ENCODE measurements around the gene C1QTNF12.
A peak's percentile ranks its signal among the peaks of the same experiment; 100 is the strongest.

C1QTNF12 gene

GRCh38 chr1:1215080-1215676 is 31.3 kb downstream of the C1QTNF12 start:
- H3K4me3 ChIP-seq (ENCODE audit: low read depth in 1 of 2, low read length in 2 of 2), result no peak overlapping the region
- H3K9ac ChIP-seq (ENCODE audit: low read depth in 1 of 2, low read length in 2 of 2), result no peak overlapping the region
- H3K4me1 ChIP-seq (ENCODE audit: control insufficient read depth in 1 of 2, insufficient read depth in 2 of 2, low read length in 2 of 2), result peaks cover 8 to 15% of the 10 kb centered on the region in 2 donors
- no peaks in the 10 kb centered on the region for H3K27me3 ChIP-seq (ENCODE audit: control insufficient read depth in 1 of 2, insufficient read depth in 2 of 2, low read length in 2 of 2)
- H3K9me3 ChIP-seq (ENCODE audit: control insufficient read depth in 1 of 2, low read length in 2 of 2), result no peaks in the 10 kb centered on the region
- H3K36me3 ChIP-seq (ENCODE audit: control insufficient read depth in 1 of 2, insufficient read depth in 2 of 2, low read length in 2 of 2), result peaks cover 9 to 41% of the 10 kb centered on the region in 2 donors
- H3K27ac ChIP-seq (ENCODE audit: low read depth, low read length), result no peak overlapping the region

DNA sequence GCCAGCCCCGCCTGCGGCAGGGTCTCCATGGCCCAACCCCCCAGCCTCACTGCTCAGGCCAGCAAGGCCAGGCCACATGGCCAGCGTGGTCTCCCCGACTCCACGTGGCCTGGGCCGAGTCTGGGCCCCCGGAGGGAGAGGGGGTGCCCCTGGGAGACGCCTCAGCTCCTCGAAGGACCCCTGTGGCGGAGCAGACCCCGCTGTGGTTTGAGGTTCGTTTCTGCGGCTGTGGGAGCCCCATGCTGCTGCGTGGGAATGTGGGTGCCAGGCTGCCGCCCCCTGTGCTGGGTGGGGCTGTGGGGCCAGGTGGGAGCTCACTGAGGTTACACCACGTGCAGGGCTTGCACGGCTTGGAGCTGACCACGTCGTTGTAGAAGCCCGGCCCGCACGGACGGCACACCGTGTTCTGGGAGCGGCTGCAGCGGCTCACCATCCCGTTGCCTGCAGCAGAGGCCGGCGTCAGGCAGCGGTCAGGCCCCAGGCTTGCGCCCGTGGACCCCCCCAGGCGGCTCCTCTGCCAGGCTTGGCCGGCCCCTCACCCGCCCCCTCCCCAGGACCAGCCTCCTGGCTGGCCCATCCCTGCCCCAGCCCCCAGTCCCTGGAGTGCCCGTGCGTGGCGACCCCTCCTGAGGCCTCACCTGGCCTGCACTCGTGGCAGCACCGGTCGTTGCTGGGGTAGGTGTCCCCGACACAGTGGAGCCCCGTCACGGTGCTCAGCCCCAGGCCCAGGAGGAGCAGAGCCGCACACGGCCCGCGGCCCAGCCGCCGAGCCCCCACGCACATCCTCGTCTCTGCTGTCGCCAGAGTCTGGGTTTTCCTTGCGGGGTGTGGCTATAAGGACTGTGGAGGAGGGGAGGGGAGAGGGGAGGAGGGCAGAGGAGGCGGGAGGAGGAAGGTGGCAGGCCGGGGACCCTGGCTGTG is 32.9 kb downstream of the C1QTNF12 start, which contains the start of gene TNFRSF4:
Gene TNFRSF4 (minus strand): TSS at position 809 of the 921 bp plus-strand sequence. CDS start 26 bp downstream, at position 783.
- Histone ChIP-seq H3K36me3 (ENCODE audit: control insufficient read depth in 1 of 2, insufficient read depth in 2 of 2, low read length in 2 of 2) (peaks cover 3 to 28% of the 10 kb centered on the region in 2 donors), H3K27ac (ENCODE audit: low read depth, low read length) (no peak within 1 kb of the TSS), H3K9me3 (ENCODE audit: control insufficient read depth in 1 of 2, low read length in 2 of 2) (no peaks in the 10 kb centered on the region), H3K27me3 (ENCODE audit: control insufficient read depth in 1 of 2, insufficient read depth in 2 of 2, low read length in 2 of 2) (no peaks in the 10 kb centered on the region), H3K4me1 (ENCODE audit: control insufficient read depth in 1 of 2, insufficient read depth in 2 of 2, low read length in 2 of 2) (peaks cover 8 to 15% of the 10 kb centered on the region in 2 donors), H3K9ac (ENCODE audit: low read depth in 1 of 2, low read length in 2 of 2) (no peak within 1 kb of the TSS), H3K4me3 (ENCODE audit: low read depth in 1 of 2, low read length in 2 of 2) (peak within 1 kb of the TSS; percentile 35 to 40)

GRCh38 chr1:1212780-1213344 is 33.7 kb downstream of the C1QTNF12 start:
- Histone ChIP-seq H3K4me1 (ENCODE audit: control insufficient read depth in 1 of 2, insufficient read depth in 2 of 2, low read length in 2 of 2) (peaks cover 12 to 20% of the 10 kb centered on the region in 2 donors), H3K27ac (ENCODE audit: low read depth, low read length) (no peak overlapping the region), H3K9ac (ENCODE audit: low read depth in 1 of 2, low read length in 2 of 2) (no peak overlapping the region), H3K4me3 (ENCODE audit: low read depth in 1 of 2, low read length in 2 of 2) (peak overlapping the region; percentile 35 to 40), H3K9me3 (ENCODE audit: control insufficient read depth in 1 of 2, low read length in 2 of 2) (no peaks in the 10 kb centered on the region), H3K27me3 (ENCODE audit: control insufficient read depth in 1 of 2, insufficient read depth in 2 of 2, low read length in 2 of 2) (peaks cover 0 to 3% of the 10 kb centered on the region in 2 donors), H3K36me3 (ENCODE audit: control insufficient read depth in 1 of 2, insufficient read depth in 2 of 2, low read length in 2 of 2) (peaks cover 3 to 20% of the 10 kb centered on the region in 2 donors)

DNA sequence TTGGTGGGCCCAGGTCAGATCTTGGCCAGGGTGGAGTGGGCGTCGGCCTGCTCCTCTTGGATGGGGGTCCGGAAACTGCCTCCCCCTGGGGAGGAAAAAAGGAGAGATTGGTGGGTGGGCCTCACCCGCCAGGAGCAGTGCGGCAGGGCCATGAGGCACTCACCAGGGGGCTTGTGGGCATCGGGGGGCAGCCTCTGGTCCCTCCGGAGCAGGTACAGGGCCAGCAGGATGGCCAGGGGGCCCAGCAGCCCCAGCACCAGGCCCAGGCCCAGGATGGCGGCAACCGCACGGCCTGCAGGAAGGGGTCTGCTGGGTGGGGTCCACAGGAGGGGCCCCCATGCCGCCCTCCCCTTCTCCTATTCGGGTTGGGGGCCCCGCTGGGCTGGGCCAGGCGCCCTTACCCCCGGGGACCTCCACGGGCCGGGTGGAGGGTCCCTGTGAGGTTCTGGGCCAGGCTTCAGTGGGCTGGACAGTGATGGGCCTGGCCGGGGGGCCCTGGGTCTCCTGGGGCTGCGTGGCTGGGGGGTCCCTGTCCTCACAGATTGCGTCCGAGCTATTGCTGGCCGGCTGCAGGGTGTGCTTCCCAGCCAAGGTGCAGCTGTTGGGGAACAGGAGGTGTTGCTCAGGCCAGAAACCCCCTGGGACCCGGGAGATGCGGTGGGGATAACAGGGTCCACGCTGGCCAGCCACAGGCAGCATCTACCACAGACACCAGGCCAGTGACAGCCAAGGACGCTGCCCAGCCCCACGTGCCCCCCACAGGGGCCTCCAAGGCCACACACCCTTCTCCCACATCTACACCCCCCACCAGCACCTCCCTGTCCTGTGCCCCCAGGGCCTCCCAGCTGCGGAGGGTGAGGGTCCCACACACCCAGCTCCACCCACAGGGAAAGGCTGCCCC is 34.7 kb downstream of the C1QTNF12 start:
- Histone ChIP-seq H3K9ac (ENCODE audit: low read depth in 1 of 2, low read length in 2 of 2) (no peak overlapping the region), H3K4me1 (ENCODE audit: control insufficient read depth in 1 of 2, insufficient read depth in 2 of 2, low read length in 2 of 2) (peaks cover 19 to 20% of the 10 kb centered on the region in 2 donors), H3K4me3 (ENCODE audit: low read depth in 1 of 2, low read length in 2 of 2) (no peak overlapping the region), H3K36me3 (ENCODE audit: control insufficient read depth in 1 of 2, insufficient read depth in 2 of 2, low read length in 2 of 2) (peaks cover 0 to 12% of the 10 kb centered on the region in 2 donors), H3K27ac (ENCODE audit: low read depth, low read length) (no peak overlapping the region), H3K27me3 (ENCODE audit: control insufficient read depth in 1 of 2, insufficient read depth in 2 of 2, low read length in 2 of 2) (peaks cover 6 to 11% of the 10 kb centered on the region in 2 donors), H3K9me3 (ENCODE audit: control insufficient read depth in 1 of 2, low read length in 2 of 2) (no peaks in the 10 kb centered on the region)

DNA sequence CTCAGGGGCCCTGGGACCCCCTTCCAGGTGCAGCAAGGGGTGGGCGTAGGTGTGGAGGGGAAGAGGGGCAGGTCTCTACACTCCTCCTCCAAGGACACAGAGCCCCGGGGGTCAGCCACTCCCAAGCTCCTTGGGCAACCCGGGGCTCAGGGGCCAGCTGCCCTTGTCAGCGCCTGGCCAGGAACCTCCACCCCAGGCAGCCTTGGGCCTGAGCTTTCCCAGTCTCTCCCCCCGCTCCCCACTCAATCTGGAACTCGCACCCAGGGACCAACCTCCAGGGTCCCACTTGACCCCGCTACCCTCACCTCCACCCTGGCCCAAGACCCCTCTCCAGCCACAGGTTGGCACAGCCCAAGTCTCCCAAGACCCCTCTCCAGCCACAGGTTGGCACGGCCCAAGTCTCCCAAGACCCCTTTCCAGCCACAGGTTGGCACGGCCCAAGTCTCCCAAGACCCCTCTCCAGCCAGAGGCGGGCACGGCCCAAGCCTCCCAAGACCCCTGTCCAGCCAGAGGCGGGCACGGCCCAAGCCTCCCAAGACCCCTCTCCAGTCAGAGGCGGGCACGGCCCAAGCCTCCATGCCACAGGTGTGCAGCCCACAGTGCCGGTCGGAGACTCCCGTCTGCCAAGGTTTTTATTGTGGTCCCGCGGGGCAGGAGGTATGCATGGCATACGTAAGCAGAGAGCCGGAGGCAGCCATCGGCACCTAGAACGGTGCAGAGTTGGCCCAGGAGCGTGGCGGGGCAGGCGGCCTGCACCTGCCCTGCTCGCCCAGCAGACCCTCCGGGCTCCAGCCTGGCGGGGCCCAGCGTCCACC is 35.6 kb downstream of the C1QTNF12 start:
- Histone ChIP-seq H3K4me1 (ENCODE audit: control insufficient read depth in 1 of 2, insufficient read depth in 2 of 2, low read length in 2 of 2) (peaks cover 19 to 27% of the 10 kb centered on the region in 2 donors), H3K27me3 (ENCODE audit: control insufficient read depth in 1 of 2, insufficient read depth in 2 of 2, low read length in 2 of 2) (peaks cover 15 to 19% of the 10 kb centered on the region in 2 donors), H3K9me3 (ENCODE audit: control insufficient read depth in 1 of 2, low read length in 2 of 2) (no peaks in the 10 kb centered on the region), H3K36me3 (ENCODE audit: control insufficient read depth in 1 of 2, insufficient read depth in 2 of 2, low read length in 2 of 2) (peaks cover 0 to 4% of the 10 kb centered on the region in 2 donors), H3K9ac (ENCODE audit: low read depth in 1 of 2, low read length in 2 of 2) (no peak overlapping the region), H3K27ac (ENCODE audit: low read depth, low read length) (no peak overlapping the region), H3K4me3 (ENCODE audit: low read depth in 1 of 2, low read length in 2 of 2) (no peak overlapping the region)

DNA sequence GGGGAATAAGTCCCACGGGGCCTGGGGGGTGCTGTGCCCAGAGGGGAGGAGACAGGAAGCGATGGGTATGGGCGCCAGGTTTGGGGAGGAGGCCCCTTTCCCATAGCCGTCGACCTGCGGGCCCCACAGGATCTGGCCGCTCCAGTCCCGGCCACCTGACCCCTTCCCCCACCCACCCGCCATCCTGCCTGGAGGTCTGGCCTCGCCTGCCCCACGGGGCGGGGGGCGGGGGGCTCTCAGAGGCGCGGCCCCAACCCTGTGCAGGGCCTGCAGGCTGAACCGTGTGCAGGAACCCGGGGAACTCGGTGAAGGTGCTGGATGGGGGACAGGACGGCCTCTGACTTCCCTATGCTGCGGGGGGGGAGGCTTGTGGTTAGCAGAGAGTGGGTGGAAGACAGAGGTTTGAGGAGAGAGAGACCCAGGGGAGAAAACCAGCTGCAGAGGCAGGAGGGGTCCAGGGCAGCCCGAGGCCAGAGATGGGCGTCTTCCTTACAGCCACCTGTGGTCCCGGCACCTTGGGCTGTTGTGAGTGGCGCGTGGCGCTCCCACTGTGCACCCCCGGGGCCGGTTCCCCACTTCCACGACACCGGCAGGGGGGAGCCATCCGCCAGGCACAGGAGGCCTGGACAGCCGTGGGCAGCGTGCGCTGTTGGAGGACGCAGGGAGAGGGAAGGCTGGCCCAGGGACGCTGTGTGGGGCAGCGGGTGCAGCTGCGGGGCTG is 37.6 kb downstream of the C1QTNF12 start:
- Histone ChIP-seq H3K36me3 (ENCODE audit: control insufficient read depth in 1 of 2, insufficient read depth in 2 of 2, low read length in 2 of 2) (no peaks in the 10 kb centered on the region), H3K27me3 (ENCODE audit: control insufficient read depth in 1 of 2, insufficient read depth in 2 of 2, low read length in 2 of 2) (peaks cover 20 to 29% of the 10 kb centered on the region in 2 donors), H3K27ac (ENCODE audit: low read depth, low read length) (no peak overlapping the region), H3K9ac (ENCODE audit: low read depth in 1 of 2, low read length in 2 of 2) (peak overlapping the region in 1 of 2 donors; percentile 25), H3K4me3 (ENCODE audit: low read depth in 1 of 2, low read length in 2 of 2) (peak overlapping the region in 1 of 2 donors; percentile 40), H3K4me1 (ENCODE audit: control insufficient read depth in 1 of 2, insufficient read depth in 2 of 2, low read length in 2 of 2) (peaks cover 15 to 19% of the 10 kb centered on the region in 2 donors), H3K9me3 (ENCODE audit: control insufficient read depth in 1 of 2, low read length in 2 of 2) (no peaks in the 10 kb centered on the region)

DNA sequence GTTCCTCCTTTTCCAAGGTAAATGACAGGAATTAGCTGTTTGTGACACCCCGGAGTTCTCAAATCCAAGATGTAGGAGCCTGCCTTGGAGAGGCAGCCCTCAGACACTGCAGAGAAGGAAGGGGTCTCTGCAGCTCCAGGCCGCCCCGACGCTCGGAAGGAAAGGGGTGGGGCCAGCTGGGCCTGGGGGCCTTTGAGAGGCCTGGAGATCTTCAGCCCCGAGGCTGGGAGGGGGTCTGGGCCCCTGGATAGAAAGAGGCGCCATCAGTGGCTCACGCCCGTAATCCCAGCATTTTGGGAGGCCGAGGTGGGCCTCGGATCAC is 39.0 kb downstream of the C1QTNF12 start:
- peaks cover 20 to 30% of the 10 kb centered on the region in 2 donors for H3K27me3 ChIP-seq (ENCODE audit: control insufficient read depth in 1 of 2, insufficient read depth in 2 of 2, low read length in 2 of 2)
- H3K9ac ChIP-seq (ENCODE audit: low read depth in 1 of 2, low read length in 2 of 2), result no peak overlapping the region
- no peaks in the 10 kb centered on the region for H3K36me3 ChIP-seq (ENCODE audit: control insufficient read depth in 1 of 2, insufficient read depth in 2 of 2, low read length in 2 of 2)
- H3K9me3 ChIP-seq (ENCODE audit: control insufficient read depth in 1 of 2, low read length in 2 of 2), result no peaks in the 10 kb centered on the region
- H3K27ac ChIP-seq (ENCODE audit: low read depth, low read length), result no peak overlapping the region
- no peak overlapping the region for H3K4me3 ChIP-seq (ENCODE audit: low read depth in 1 of 2, low read length in 2 of 2)
- peaks cover 11 to 14% of the 10 kb centered on the region in 2 donors for H3K4me1 ChIP-seq (ENCODE audit: control insufficient read depth in 1 of 2, insufficient read depth in 2 of 2, low read length in 2 of 2)

- no peaks in the 10 kb centered on the region for H3K9me3 ChIP-seq (ENCODE audit: control insufficient read depth in 1 of 2, low read length in 2 of 2)
- H3K4me3 ChIP-seq (ENCODE audit: low read depth in 1 of 2, low read length in 2 of 2), result peak overlapping the region in 1 of 2 donors; percentile 29
- peaks cover 11 to 14% of the 10 kb centered on the region in 2 donors for H3K4me1 ChIP-seq (ENCODE audit: control insufficient read depth in 1 of 2, insufficient read depth in 2 of 2, low read length in 2 of 2)
- peaks cover 20 to 30% of the 10 kb centered on the region in 2 donors for H3K27me3 ChIP-seq (ENCODE audit: control insufficient read depth in 1 of 2, insufficient read depth in 2 of 2, low read length in 2 of 2)
- no peak overlapping the region for H3K27ac ChIP-seq (ENCODE audit: low read depth, low read length)
- no peak overlapping the region for H3K9ac ChIP-seq (ENCODE audit: low read depth in 1 of 2, low read length in 2 of 2)
- no peaks in the 10 kb centered on the region for H3K36me3 ChIP-seq (ENCODE audit: control insufficient read depth in 1 of 2, insufficient read depth in 2 of 2, low read length in 2 of 2)
Observed at GRCh38 chr1:1206966-1207531, 39.5 kb downstream of the C1QTNF12 start.
